ENCODE measurements around the gene TNNI2.

The TNNI2 gene

GRCh38 chr11:1822648-1823375 is 16.0 kb upstream of the TNNI2 start:
- no peak for DNase-seq

- DNase-seq, result no peak
Measured at GRCh38 chr11:1823376-1824220, 15.2 kb upstream of the TNNI2 start.

GRCh38 chr11:1824221-1825038 is 14.4 kb upstream of the TNNI2 start:
- DNase-seq, result no peak

- DNase-seq, result peak; percentile 54
Measured at GRCh38 chr11:1825039-1825740, 13.6 kb upstream of the TNNI2 start.

GRCh38 chr11:1825785-1826451 is 12.9 kb upstream of the TNNI2 start:
- DNase-seq, result peak; percentile 42

GRCh38 chr11:1826552-1827094 is 12.2 kb upstream of the TNNI2 start:
- DNase-seq, result peak; percentile 54

- peak; percentile 85 for DNase-seq
Measured at GRCh38 chr11:1827095-1827813, 11.5 kb upstream of the TNNI2 start.

GRCh38 chr11:1827931-1828330 is 10.8 kb upstream of the TNNI2 start:
- no peak for DNase-seq

- DNase-seq, result no peak
Measured at GRCh38 chr11:1828542-1828941, 10.2 kb upstream of the TNNI2 start.

GRCh38 chr11:1829039-1829820 is 9.6 kb upstream of the TNNI2 start:
- DNase-seq, result no peak

GRCh38 chr11:1830004-1830321 is 8.8 kb upstream of the TNNI2 start:
- no peak for DNase-seq

GRCh38 chr11:1830322-1831223 is 8.2 kb upstream of the TNNI2 start:
- DNase-seq, result peak; percentile 71

- DNase-seq, result no peak
Measured at GRCh38 chr11:1831338-1832210, 7.2 kb upstream of the TNNI2 start.

GRCh38 chr11:1832211-1832919 is 6.4 kb upstream of the TNNI2 start:
- DNase-seq, result peak; percentile 52

- DNase-seq, result no peak
Measured at GRCh38 chr11:1832920-1833295, 5.9 kb upstream of the TNNI2 start.

- DNase-seq, result peak; percentile 70
Measured at GRCh38 chr11:1834062-1834610, 4.6 kb upstream of the TNNI2 start.
